NCI-H128 (cell line): ENCODE data around the gene ZBTB9.
"Not testable (repeated sequence)": the region's sequence is repeated elsewhere in the genome, so short reads cannot be mapped to it uniquely, and the experiment has no call there.

Source experiments
- DNase-seq: peaks from one replicate; lab custom pipeline; 2025; ENCODE audit not compliant: unreplicated experiment; lab: John Stamatoyannopoulos, UW

The ZBTB9 gene

DNA sequence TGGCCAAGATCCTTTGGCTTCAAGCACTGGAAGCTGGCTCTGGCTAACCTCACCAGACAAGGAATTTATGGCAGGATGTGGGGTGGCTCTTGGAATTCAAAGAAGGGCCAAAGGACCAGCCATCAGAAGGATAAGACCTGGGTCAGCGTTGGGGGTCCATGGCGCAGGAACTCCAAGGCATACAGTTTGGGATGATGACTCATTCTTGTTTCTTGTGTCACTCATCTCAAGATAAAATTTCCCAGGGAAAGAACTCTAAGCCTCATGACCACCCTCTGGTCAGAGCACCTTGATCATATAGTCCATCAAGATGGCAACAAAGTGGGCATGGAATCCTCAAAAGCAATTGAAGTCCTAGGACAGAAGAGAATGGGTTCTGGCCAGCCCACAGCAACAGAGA, 4.8 kb downstream of the ZBTB9 start:
- DNase-seq: no peak

DNA sequence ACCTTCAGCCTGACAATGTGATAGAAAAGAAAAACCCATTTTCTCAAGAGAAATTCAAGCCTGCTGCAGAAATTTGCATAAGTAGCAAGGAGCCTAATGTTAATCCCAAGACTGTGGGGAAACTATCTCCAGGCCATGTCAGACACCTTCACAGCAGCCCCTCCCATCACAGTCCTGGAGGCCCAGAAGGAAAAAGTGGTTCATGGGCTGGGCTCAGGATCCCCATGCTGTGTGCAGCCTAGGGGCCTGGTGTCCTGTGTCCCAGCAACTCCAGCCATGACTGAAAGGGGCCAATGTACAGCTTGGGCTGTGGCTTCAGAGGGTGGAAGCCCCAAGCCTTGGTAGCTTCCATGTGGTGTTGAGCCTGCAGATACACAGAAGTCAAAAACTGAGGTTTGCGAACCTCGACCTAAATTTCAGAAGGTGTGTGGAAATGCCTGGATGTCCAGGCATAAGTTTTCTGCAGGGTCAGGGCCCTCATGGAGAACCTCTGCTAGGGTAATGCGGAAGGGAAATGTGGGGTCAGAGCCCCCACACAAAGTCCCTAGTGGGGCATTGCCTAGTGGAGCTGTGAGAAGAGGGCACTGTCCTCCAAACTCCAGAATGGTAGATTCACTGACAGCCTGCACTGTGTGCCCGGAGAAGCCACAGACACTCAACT, 11.8 kb downstream of the ZBTB9 start:
- DNase-seq: no peak

DNA sequence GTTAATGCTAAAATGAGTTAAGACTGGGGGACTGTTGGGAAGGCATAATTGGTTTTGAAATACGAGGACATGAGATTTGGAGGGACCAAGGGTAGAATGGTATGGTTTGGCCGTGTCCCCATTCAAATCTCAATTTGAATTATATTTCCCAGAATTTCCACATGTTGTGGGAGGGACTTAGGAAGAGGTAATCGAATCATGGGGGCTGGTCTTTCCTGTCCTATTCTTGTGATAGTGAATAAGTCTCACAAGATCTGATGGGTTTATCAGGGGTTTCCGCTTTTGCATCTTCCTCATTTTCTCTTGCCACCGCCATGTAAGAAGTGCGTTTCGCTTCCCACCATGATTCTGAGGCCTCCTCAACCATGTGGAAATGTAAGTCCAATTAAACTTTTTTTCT, 12.7 kb downstream of the ZBTB9 start:
- DNase-seq: no peak

DNA sequence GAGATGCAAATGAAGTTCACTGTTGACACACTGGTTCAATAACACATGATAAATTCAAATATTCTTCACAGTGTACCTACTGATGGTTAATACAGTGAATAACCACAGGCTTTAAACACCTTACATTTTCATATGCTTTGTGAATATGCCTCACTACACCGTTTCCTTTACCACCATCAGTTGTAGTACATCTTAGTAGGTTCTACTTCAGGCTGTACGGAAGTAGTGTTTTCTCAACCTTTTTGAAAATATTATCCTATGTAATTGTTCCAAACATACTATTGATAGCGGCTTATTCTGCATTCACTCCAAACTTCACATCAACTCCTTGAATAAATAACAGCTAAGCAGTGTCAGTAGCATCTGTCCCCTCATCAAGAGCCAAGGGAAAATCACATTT, 15.3 kb downstream of the ZBTB9 start:
- DNase-seq: no peak

DNA sequence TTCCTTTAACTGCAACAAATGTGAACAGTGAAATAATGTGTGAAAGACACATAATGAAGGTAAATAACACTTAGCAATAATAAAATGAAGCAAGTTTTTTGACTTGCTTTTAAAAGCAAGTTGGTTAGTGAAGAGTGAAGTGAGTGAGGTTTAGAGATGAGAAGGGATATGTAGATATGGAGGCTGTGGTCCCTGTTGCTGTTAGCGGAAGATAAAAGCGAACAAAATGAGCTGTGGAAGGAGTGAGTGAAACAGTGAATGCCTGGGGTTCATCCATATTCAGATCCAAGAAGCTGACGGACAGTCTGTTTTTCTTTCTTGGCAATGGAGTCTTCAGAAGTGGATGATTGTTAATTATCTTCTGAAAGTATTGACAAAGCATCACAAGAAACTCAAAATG, 23.5 kb downstream of the ZBTB9 start:
- DNase-seq: no peak

DNA sequence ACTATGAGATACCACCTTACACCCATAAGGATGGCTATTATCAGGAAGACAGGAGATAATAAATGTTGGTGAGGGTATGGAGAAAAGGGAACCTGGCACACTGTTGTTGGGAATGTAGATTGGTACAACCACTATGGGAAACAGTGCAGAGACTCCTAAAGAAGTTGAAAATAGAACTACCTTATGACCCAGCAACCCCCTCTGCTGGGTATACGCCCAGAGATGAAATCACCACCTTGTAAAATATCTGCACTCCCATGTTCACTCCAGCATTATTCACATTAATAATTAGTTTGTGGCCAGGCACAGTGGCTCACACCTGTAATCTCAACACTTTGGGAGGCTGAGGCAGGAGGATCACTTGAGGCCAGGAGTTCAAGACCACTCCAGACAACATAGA, 26.8 kb downstream of the ZBTB9 start:
- DNase-seq: no peak

DNA sequence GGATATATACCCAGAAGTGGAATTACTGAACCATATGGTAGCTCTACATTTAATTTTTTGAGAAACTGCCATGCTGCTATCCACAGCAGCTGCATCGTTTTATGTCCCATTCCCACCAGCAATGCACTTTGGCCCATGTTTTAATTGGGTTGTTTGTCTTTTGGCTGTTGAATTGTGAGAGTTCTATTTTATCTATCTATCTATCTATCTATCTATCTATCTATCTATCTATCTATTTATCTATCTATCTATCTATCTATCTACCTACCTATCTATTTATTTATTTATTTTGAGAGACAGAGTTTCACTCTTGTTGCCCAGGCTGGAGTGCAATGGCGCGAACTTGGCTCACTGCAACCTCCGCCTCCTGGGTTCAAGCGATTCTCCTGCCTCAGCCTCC, 28.2 kb downstream of the ZBTB9 start:
- not testable (repeated sequence) for DNase-seq

DNA sequence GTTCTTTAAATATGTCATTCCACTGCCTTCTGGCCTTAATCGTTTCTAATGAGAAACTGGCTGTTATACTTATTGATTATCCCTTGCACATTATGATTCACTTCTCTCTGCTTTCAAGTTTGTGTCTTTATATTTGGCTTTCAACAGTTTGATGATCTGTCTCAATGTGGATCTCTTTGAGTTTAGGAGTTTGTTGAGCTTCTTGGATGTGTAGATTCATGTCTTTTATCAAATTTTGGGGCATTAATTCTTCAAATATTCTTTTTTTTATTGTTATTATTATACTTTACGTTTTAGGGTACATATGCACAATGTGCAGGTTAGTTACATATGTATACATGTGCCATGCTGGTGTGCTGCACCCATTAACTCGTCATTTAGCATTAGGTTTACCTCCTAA, 29.3 kb downstream of the ZBTB9 start:
- no peak for DNase-seq

DNA sequence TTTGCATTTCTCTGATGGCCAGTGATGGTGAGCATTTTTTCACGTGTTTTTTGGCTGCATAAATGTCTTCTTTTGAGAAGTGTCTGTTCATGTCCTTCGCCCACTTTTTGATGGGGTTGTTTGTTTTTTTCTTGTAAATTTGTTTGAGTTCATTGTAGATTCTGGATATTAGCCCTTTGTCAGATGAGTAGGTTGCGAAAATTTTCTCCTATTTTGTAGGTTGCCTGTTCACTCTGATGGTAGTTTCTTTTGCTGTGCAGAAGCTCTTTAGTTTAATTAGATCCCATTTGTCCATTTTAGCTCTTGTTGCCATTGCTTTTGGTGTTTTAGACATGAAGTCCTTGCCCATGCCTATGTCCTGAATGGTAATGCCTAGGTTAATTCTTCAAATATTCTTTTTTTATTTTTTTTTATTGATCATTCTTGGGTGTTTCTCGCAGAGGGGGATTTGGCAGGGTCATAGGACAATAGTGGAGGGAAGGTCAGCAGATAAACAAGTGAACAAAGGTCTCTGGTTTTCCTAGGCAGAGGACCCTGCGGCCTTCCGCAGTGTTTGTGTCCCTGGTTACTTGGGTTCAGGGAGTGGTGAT, 30.4 kb downstream of the ZBTB9 start:
- DNase-seq: not testable (repeated sequence)

DNA sequence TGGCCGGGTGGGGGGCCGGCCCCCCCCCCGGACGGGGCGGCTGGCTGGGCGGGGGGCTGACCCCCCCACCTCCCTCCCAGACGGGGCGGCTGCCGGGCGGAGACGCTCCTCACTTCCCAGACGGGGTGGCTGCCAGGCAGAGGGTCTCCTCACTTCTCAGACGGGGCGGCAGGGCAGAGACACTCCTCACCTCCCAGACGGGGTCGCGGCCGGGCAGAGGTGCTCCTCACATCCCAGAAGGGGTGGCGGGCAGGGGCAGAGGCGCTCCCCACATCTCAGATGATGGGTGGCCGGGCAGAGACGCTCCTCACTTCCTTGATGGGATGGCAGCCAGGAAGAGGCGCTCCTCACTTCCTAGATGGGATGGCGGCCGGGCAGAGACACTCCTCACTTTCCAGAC, 31.3 kb downstream of the ZBTB9 start:
- DNase-seq: not testable (repeated sequence)

DNA sequence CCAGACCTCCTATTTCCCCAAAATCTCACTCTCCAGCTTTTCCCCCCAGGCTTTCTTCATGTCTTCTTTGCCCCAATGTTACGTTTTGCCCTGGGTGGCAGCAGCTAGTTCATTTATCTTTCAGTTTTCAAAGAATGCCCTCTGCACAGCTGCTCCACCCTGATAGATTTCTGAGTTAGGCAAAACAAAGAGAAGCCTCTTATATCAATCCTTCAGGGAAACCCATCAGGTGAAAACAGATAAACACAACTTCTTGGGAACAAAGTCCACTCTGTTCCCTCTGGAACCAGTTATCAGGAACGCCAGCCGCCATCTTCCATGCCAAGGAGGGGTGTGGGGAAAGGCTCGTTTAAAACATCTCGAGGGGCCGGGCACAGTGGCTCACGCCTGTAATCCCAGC, 34.0 kb downstream of the ZBTB9 start:
- DNase-seq: no peak

DNA sequence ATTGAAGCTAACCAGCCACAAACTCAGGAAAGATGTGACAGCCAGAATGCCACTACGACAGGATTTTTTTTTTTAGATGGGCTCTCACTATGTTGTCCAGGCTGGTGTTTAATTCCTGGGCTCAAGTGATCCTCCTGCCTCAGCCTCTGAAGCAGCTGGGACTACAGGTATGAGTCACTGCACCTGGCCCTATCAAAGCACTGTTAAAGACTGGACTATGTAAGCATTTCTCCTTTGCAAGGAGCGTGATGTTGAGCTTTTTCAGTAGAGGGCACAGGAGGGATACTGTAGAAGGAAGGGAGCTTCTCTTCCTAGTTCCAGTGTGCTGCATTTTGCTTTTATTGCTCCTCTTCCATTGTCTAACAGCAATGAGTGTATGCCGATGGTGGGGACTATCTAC, 35.8 kb downstream of the ZBTB9 start:
- no peak for DNase-seq

DNA sequence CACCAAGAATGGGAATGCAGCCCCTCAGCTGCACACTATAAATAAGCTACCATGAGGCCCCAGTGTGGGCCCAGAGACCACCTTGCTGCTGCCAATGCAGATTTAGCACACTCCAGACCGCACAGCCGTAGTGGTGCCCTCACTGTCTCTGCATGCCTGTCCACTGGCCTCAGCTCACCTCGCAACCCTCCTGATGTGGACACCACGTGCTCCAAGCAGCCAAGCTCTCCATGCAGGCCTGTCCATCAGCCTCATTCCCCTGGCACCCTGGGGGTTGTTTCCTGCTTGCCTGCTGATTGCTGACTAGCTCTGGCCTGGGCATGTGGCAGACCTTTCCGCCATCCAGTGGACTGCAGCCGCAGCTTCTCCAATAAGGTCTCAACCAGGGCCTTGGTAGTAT, 36.2 kb downstream of the ZBTB9 start:
- DNase-seq: no peak

DNA sequence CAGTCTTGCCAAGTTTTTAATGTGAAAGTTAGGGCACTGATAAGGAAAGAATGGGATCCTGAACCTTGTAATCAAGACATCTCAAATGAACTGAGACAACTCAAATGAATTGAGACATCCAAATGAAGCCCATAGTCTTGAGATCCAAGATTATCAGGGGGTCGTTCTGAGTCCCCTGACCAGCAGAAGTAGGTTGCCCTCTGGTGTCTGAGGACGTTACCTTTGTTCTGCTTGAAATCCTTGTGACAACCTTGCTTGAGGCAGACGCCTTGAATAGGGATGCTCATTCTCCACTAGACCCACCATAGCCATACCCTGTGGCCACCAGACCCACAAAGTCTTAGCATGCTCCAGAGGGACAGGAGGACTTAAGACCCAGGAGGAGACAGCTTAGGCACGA, 37.7 kb downstream of the ZBTB9 start:
- no peak for DNase-seq

DNA sequence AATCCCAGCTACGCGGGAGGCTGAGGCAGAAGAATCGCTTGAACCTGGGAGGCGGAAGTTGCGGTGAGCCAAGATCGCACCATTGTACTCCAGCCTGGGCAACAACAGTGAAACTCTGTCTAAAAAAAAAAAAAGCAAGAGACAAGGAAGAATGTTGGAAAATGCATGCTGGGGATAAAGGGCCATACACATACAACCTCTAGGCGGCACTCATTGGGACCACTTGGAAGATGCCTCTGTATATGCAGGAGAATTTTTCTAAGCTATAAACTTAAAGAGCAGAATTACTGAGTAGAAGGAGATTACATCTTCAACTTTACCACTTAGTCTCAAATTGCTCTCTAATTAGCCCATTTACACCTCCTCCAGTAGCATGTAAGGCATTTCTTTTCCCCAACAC, 42.8 kb downstream of the ZBTB9 start:
- DNase-seq: no peak

DNA sequence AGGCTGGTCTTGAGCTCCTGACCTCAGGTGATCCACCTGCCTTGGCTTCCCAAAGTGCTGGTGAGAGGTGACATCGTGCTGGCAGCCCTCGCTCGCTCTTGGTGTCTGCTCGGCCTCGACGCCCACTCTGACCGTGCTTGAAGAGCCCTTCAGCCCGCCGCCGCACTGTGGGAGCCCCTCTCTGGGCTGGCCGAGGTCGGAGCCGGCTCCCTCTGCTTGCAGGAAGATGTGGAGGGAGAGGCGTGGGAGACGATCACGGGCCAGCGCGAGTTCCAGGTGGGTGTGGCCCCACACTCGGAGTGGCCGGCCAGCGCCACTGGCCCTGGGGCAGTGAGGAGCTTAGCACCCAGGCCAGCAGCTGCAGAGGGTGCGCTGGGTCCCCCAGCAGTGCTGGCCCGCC, 48.1 kb downstream of the ZBTB9 start:
- DNase-seq: no peak

DNA sequence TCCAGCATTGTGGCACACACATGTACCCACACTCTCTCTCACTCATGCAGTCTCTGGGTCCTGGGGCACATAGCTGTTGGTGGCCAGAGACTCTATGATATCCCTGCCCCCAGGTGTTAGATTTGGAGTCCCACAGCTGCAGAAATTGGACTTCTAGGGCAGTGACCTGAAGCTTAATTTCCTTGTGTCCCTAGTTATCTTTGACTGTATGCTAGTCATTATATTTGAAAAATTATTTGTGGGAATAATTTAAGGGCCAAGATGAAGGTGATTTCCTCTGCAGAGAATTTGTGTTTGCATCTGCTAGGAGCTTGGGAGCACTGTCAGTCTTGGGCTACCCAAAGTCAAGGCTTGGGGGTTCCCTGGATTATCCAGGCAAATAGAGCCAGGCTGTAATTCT, 50.1 kb downstream of the ZBTB9 start:
- DNase-seq: no peak

DNA sequence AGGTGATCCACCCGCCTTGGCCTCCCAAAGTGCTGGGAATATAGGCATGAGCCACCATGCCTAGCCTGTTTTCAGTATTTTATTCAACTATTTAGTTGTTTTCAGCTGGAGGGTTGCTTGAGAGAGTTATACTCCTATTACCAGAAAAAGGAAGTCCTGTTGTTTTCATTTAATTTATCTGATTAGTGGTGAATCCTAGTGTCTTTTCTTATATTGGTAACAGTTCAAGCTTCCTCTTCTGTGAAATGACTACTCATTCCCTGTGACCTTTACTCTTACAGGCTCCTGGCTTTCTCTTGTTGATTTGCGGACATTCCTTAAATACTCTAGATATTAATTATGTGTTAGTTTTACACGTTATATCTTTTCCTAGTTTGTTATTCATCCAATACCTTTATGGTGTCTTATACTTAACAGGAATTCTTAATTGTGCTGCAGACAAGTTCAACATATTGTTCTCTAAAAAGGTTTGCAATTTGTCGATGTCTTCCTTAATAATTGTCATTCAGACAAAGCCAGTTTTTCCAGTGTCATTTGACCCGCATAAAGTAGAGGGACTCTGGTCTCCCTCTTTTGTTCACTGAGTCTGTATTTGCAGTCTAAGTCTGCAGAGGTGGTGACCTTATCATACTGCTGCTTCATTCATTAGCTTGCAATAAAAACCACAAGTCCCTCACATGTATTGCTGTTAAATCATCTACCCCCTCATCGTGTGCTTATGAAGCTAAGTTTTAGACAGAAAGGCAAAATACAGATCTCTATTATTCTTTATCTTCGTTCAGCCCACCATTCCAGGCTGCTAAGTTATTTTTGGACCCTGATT, 51.4 kb downstream of the ZBTB9 start:
- DNase-seq: no peak
